Measurements from ENCODE around the gene CSNK2A1.
A peak's percentile ranks its signal among the peaks of the same experiment; 100 is the strongest.

Gene CSNK2A1

DNA sequence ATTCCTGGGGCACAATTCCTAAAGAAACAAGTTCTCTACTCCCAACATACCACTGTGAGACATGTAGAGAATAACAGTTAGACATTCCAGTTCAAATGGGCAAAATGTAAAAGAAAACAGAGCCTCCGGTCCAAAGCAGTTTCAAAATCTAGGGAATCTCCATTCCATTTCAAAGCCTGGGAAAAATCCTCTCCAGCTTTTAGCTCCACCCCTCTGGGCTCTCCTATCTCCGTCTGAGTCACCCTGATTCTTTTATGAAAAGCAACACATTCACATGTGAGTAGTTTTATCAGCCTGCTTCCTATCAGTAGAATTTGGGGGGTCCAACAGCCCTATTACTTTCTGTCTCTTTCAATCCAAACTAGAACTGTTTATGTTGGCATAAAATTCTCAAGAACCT, 3.7 kb downstream of the CSNK2A1 start:
- DNase-seq (ENCODE audit: low read depth in 1 of 2, low spot score in 1 of 2), result no peak
- H3K27ac ChIP-seq (replicated peaks), result no peak overlapping the region
- H3K4me3 ChIP-seq (replicated peaks; ENCODE audit: insufficient read depth, low read length), result no peak overlapping the region
- TF ChIP-seq, protein P1, sequence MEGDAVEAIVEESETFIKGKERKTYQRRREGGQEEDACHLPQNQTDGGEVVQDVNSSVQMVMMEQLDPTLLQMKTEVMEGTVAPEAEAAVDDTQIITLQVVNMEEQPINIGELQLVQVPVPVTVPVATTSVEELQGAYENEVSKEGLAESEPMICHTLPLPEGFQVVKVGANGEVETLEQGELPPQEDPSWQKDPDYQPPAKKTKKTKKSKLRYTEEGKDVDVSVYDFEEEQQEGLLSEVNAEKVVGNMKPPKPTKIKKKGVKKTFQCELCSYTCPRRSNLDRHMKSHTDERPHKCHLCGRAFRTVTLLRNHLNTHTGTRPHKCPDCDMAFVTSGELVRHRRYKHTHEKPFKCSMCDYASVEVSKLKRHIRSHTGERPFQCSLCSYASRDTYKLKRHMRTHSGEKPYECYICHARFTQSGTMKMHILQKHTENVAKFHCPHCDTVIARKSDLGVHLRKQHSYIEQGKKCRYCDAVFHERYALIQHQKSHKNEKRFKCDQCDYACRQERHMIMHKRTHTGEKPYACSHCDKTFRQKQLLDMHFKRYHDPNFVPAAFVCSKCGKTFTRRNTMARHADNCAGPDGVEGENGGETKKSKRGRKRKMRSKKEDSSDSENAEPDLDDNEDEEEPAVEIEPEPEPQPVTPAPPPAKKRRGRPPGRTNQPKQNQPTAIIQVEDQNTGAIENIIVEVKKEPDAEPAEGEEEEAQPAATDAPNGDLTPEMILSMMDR (IDR thresholded peaks at IDR 0.05; ENCODE audit: insufficient read depth, low read length), result no peak
- TF ChIP-seq SPI1 (IDR thresholded peaks at IDR 0.05; ENCODE audit: borderline replicate concordance, low read depth) (no peak), GABPA (IDR thresholded peaks at IDR 0.05; ENCODE audit: low read depth) (no peak), POLR2AphosphoS5 (IDR thresholded peaks at IDR 0.05; ENCODE audit: low read depth) (no peak)
- TF ChIP-seq, protein P2, sequence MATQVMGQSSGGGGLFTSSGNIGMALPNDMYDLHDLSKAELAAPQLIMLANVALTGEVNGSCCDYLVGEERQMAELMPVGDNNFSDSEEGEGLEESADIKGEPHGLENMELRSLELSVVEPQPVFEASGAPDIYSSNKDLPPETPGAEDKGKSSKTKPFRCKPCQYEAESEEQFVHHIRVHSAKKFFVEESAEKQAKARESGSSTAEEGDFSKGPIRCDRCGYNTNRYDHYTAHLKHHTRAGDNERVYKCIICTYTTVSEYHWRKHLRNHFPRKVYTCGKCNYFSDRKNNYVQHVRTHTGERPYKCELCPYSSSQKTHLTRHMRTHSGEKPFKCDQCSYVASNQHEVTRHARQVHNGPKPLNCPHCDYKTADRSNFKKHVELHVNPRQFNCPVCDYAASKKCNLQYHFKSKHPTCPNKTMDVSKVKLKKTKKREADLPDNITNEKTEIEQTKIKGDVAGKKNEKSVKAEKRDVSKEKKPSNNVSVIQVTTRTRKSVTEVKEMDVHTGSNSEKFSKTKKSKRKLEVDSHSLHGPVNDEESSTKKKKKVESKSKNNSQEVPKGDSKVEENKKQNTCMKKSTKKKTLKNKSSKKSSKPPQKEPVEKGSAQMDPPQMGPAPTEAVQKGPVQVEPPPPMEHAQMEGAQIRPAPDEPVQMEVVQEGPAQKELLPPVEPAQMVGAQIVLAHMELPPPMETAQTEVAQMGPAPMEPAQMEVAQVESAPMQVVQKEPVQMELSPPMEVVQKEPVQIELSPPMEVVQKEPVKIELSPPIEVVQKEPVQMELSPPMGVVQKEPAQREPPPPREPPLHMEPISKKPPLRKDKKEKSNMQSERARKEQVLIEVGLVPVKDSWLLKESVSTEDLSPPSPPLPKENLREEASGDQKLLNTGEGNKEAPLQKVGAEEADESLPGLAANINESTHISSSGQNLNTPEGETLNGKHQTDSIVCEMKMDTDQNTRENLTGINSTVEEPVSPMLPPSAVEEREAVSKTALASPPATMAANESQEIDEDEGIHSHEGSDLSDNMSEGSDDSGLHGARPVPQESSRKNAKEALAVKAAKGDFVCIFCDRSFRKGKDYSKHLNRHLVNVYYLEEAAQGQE (IDR thresholded peaks at IDR 0.05; ENCODE audit: insufficient replicate concordance, low read depth), result no peak
- H3K27me3 ChIP-seq (ENCODE audit: insufficient read depth, poor library complexity, severe bottlenecking), result no peaks in the 10 kb centered on the region

DNA sequence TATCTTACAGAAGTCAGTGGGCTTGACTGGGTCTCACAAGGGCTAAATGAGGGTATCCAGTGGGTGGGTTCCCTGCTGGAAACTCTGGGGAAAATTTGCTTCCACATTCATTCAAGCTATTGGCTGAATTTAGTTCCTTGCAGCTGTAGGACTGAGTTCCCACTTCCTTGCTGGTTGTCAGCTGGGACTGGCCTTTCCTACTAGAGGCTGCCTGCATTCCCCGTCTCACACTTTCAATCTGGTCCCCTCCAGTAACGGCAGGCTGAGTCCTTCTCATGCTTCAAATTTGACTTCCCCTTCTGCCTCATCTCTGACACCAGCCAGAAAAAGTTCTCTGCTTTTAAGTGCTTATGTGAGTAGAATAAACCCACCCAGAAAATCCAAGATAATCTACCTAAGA, 4.4 kb downstream of the CSNK2A1 start:
- Histone ChIP-seq H3K4me3 (replicated peaks; ENCODE audit: insufficient read depth, low read length) (no peak overlapping the region), H3K27me3 (ENCODE audit: insufficient read depth, poor library complexity, severe bottlenecking) (no peaks in the 10 kb centered on the region), H3K27ac (replicated peaks) (no peak overlapping the region)
- TF ChIP-seq POLR2AphosphoS5 (IDR thresholded peaks at IDR 0.05; ENCODE audit: low read depth) (no peak), SPI1 (IDR thresholded peaks at IDR 0.05; ENCODE audit: borderline replicate concordance, low read depth) (peak; percentile 67)
- peak in 1 of 2 experiments; percentile 34 for DNase-seq (ENCODE audit: low read depth in 1 of 2, low spot score in 1 of 2)

DNA sequence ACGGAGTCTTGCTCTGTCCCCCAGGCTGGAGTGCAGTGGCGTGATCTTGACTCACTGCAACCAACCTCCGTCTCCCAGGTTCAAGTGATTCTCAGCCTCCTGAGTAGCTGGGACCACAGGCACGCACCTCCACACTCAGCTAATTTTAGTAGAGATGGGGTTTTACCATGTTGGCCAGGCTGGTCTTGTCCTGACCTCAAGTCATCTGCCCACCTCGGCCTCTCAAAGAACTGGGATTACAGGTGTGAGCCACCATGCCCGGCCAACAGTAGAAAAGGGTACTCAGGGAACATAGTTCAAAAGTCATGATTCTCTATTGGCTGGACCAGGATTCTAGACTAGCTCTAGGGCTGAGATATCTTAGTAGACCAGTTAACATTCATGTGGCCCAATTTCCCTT, 5.6 kb downstream of the CSNK2A1 start:
- Histone ChIP-seq H3K4me3 (replicated peaks; ENCODE audit: insufficient read depth, low read length) (no peak overlapping the region), H3K27me3 (ENCODE audit: insufficient read depth, poor library complexity, severe bottlenecking) (no peaks in the 10 kb centered on the region), H3K27ac (replicated peaks) (no peak overlapping the region)
- DNase-seq (ENCODE audit: low read depth in 1 of 2, low spot score in 1 of 2), result no peak
- no peak for TF ChIP-seq GABPA (IDR thresholded peaks at IDR 0.05; ENCODE audit: low read depth)

DNA sequence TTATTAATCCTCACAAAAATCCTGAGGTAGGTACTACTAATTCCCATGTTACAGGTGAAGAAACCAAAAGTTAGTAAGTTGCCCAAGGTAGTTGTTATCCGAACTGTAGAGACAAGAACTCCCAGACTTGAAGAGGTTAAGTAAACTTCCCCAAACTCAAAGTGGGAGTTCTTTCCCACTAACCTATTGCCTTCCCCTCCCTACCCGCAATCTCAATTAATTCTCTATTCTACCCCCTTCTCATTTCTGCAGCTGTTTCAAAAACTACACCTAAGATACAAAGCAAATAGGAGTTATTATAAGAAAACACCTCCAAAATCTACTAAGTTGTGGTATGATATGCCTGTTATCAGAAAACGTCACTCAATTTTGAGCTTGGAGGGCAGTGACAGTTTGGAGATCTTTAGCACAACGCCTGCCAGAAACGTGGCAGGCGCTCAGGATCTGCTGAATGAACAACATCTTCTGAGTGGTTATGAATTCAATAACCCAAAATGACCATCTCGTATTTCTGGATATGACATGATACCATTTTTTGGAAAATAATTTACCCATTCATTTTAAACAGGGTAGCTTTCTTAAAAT, 7.1 kb downstream of the CSNK2A1 start:
- Histone ChIP-seq H3K27ac (replicated peaks) (no peak overlapping the region), H3K27me3 (ENCODE audit: insufficient read depth, poor library complexity, severe bottlenecking) (no peaks in the 10 kb centered on the region), H3K4me3 (replicated peaks; ENCODE audit: insufficient read depth, low read length) (no peak overlapping the region)
- TF ChIP-seq, protein P1 (IDR thresholded peaks at IDR 0.05; ENCODE audit: insufficient read depth, low read length), result no peak
- TF ChIP-seq, protein P2 (IDR thresholded peaks at IDR 0.05; ENCODE audit: insufficient replicate concordance, low read depth), result no peak
- TF ChIP-seq POLR2AphosphoS5 (IDR thresholded peaks at IDR 0.05; ENCODE audit: low read depth), result no peak
- TF ChIP-seq GABPA (IDR thresholded peaks at IDR 0.05; ENCODE audit: low read depth), result no peak
- TF ChIP-seq SPI1 (IDR thresholded peaks at IDR 0.05; ENCODE audit: borderline replicate concordance, low read depth), result no peak
- no peak for DNase-seq (ENCODE audit: low read depth in 1 of 2, low spot score in 1 of 2)

DNA sequence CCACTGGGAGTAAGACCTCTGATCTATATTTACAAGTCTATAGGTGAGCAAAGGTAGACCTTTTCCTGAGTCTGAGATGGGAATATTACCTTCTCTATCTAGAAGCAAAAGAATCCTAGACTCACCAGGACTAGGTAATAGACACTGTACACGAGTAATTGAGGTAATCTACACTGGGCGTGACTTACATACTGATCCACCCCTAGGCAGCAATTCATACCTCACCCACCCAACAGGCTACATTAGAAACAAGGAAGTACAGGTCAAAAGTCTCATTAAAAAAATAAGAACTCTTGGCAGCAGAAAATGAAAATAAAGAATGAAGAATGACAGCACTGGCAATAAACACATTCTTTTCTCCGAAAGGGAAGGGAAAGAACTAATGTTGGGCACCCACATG, 7.6 kb downstream of the CSNK2A1 start:
- H3K27ac ChIP-seq (replicated peaks), result no peak overlapping the region
- TF ChIP-seq GABPA (IDR thresholded peaks at IDR 0.05; ENCODE audit: low read depth) (no peak), SPI1 (IDR thresholded peaks at IDR 0.05; ENCODE audit: borderline replicate concordance, low read depth) (no peak), POLR2AphosphoS5 (IDR thresholded peaks at IDR 0.05; ENCODE audit: low read depth) (no peak)
- TF ChIP-seq, protein P1 (IDR thresholded peaks at IDR 0.05; ENCODE audit: insufficient read depth, low read length), result no peak
- TF ChIP-seq, protein P2 (IDR thresholded peaks at IDR 0.05; ENCODE audit: insufficient replicate concordance, low read depth), result no peak
- no peak for DNase-seq (ENCODE audit: low read depth in 1 of 2, low spot score in 1 of 2)

More for the DNA sequence above, 7.6 kb downstream of the CSNK2A1 start:
- H3K4me3 ChIP-seq (replicated peaks; ENCODE audit: insufficient read depth, low read length), result no peak overlapping the region
- no peaks in the 10 kb centered on the region for H3K27me3 ChIP-seq (ENCODE audit: insufficient read depth, poor library complexity, severe bottlenecking)
